GM12875 (cell line): ENCODE data around the gene UTS2R.
"Not testable (repeated sequence)": the region's sequence is repeated elsewhere in the genome, so short reads cannot be mapped to it uniquely, and the experiment has no call there.

ENCODE experiments used
- H3K4me3 ChIP-seq: one replicate; pipeline ENCODE4 v1.5.1; 2011; ENCODE audit warnings: low read depth, low read length, control low read depth
- CTCF ChIP-seq: IDR thresholded peaks from 2 replicates; pipeline ENCODE4 v1.5.1; 2011; ENCODE audit warnings: low read depth, mild to moderate bottlenecking, control low read depth, inconsistent platforms, low read length, moderate library complexity, borderline replicate concordance; ENCODE audit not compliant: insufficient read depth

UTS2R gene

GRCh38 chr17:82410014-82410716 lies 38.6 kb downstream of the UTS2R start:
- H3K4me3 ChIP-seq, result no peak overlapping the region
- no peak for TF ChIP-seq CTCF

- no peak for TF ChIP-seq CTCF
- no peak overlapping the region for H3K4me3 ChIP-seq
These were observed 40.0 kb downstream of the UTS2R start for GRCh38 chr17:82411396-82412053.

- H3K4me3 ChIP-seq, result not testable (repeated sequence)
These were observed 40.5 kb downstream of the UTS2R start for GRCh38 chr17:82412081-82412480.

GRCh38 chr17:82412535-82413520 lies 41.3 kb downstream of the UTS2R start:
- no peak for TF ChIP-seq CTCF
- no peak overlapping the region for H3K4me3 ChIP-seq

- peak; percentile 45; the same call in 1 of the 2 replicates for TF ChIP-seq CTCF
These were observed 43.1 kb downstream of the UTS2R start for GRCh38 chr17:82414548-82415281.

GRCh38 chr17:82415336-82415735 lies 43.8 kb downstream of the UTS2R start:
- TF ChIP-seq CTCF, result no peak

More at GRCh38 chr17:82414548-82415281, 43.1 kb downstream of the UTS2R start:
- no peak overlapping the region for H3K4me3 ChIP-seq

GRCh38 chr17:82415786-82416185 lies 44.2 kb downstream of the UTS2R start:
- no peak overlapping the region for H3K4me3 ChIP-seq
- no peak for TF ChIP-seq CTCF

More at GRCh38 chr17:82415336-82415735, 43.8 kb downstream of the UTS2R start:
- no peak overlapping the region for H3K4me3 ChIP-seq
